HEK293T (cell line): Measurements from ENCODE around the gene BRMS1L.

ENCODE experiments used
- CTCF ChIA-PET: fragments of 350-600 bp; formaldehyde crosslinking; extraction: SDS; loops from one replicate; lab custom pipeline; 2021; ENCODE audit warnings: antibody characterized with exemption, inconsistent platforms; lab: Yijun Ruan, JAX
- POLR2A ChIA-PET: fragments of 350-600 bp; formaldehyde crosslinking; extraction: SDS; loops from one replicate; lab custom pipeline; 2020; ENCODE audit warnings: antibody characterized with exemption, inconsistent platforms; lab: Yijun Ruan, JAX
- DNase-seq: peaks from one replicate; pipeline ENCODE4 v3.0.0; 2012; ENCODE audit warnings: mixed read lengths; ENCODE audit errors: extremely low spot score
- ARNT ChIP-seq: fragments of 450-650 bp; IDR thresholded peaks from 2 replicates; pipeline ENCODE4 v1.6.1; 2017; ENCODE audit warnings: mild to moderate bottlenecking
- BHLHE40 ChIP-seq: fragments of 450-650 bp; IDR thresholded peaks from 2 replicates; pipeline ENCODE4 v1.6.1; 2016; ENCODE audit warnings: mild to moderate bottlenecking, moderate library complexity, borderline replicate concordance
- CTBP1 ChIP-seq: fragments of 450-650 bp; IDR thresholded peaks from 2 replicates; pipeline ENCODE4 v1.6.1; 2016; ENCODE audit warnings: borderline replicate concordance
- ELF4 ChIP-seq: fragments of 450-650 bp; IDR thresholded peaks from 2 replicates; pipeline ENCODE4 v1.6.1; 2017; ENCODE audit warnings: antibody characterized with exemption
- FOXA1 ChIP-seq: fragments of 450-650 bp; IDR thresholded peaks from 2 replicates; pipeline ENCODE4 v1.6.1; 2016; ENCODE audit warnings: mild to moderate bottlenecking
- FOXK2 ChIP-seq: fragments of 450-650 bp; IDR thresholded peaks from 2 replicates; pipeline ENCODE4 v1.6.1; 2016; ENCODE audit warnings: mild to moderate bottlenecking
- FOXM1 ChIP-seq: fragments of 450-650 bp; IDR thresholded peaks from 2 replicates; pipeline ENCODE4 v1.6.1; 2017; ENCODE audit warnings: mild to moderate bottlenecking, borderline replicate concordance
- HDGF ChIP-seq: fragments of 450-650 bp; IDR thresholded peaks from 2 replicates; pipeline ENCODE4 v1.6.1; 2017; ENCODE audit warnings: antibody characterized with exemption, borderline replicate concordance
- L3MBTL2 ChIP-seq: fragments of 450-650 bp; conservative IDR thresholded peaks from 2 replicates; pipeline ENCODE4 v1.6.1; 2016; ENCODE audit warnings: mild to moderate bottlenecking
- LEF1 ChIP-seq: fragments of 450-650 bp; IDR thresholded peaks from 2 replicates; pipeline ENCODE4 v1.6.1; 2017; ENCODE audit warnings: mild to moderate bottlenecking, borderline replicate concordance
- NFRKB ChIP-seq: fragments of 450-650 bp; IDR thresholded peaks from 2 replicates; pipeline ENCODE4 v1.6.1; 2016; ENCODE audit warnings: mild to moderate bottlenecking, moderate library complexity
- PKNOX1 ChIP-seq: fragments of 450-650 bp; IDR thresholded peaks from 2 replicates; pipeline ENCODE4 v1.6.1; 2016
- SP1 ChIP-seq: fragments of 450-650 bp; IDR thresholded peaks from 2 replicates; pipeline ENCODE4 v1.6.1; 2017
- SUZ12 ChIP-seq: fragments of 450-650 bp; IDR thresholded peaks from 2 replicates; pipeline ENCODE4 v1.6.1; 2016; ENCODE audit warnings: mild to moderate bottlenecking
- TARDBP ChIP-seq: fragments of 450-650 bp; IDR thresholded peaks from 2 replicates; pipeline ENCODE4 v1.6.1; 2016
- ZNF384 ChIP-seq: fragments of 450-650 bp; IDR thresholded peaks from 2 replicates; pipeline ENCODE4 v1.6.1; 2016

The BRMS1L gene

GRCh38 chr14:35900741-35901140, 74.6 kb downstream of the BRMS1L start:
- ChIA-PET POLR2A (no interaction called here), CTCF (no interaction called here)
- no peak for TF ChIP-seq FOXM1
- no peak for TF ChIP-seq NFRKB
- TF ChIP-seq PKNOX1 = no peak
- no peak for TF ChIP-seq ARNT
- DNase-seq = no peak

- no peak for TF ChIP-seq ZNF384
- no peak for TF ChIP-seq FOXA1
- TF ChIP-seq L3MBTL2 = no peak
- no peak for TF ChIP-seq SUZ12
- no peak for TF ChIP-seq TARDBP
- TF ChIP-seq BHLHE40 = no peak
- no peak for TF ChIP-seq NFRKB
- TF ChIP-seq FOXM1 = no peak
- no peak for TF ChIP-seq CTBP1
- no peak for TF ChIP-seq PKNOX1
- TF ChIP-seq HDGF = no peak
- TF ChIP-seq SP1 = no peak
- TF ChIP-seq LEF1 = no peak
- TF ChIP-seq ARNT = no peak
- TF ChIP-seq ELF4 = no peak
- TF ChIP-seq FOXK2 = no peak
- no peak for DNase-seq
- ChIA-PET POLR2A (no interaction called here), CTCF (no interaction called here)
Observed at GRCh38 chr14:35909665-35910064, 83.5 kb downstream of the BRMS1L start.

GRCh38 chr14:35910191-35910590, 84.1 kb downstream of the BRMS1L start:
- ChIA-PET CTCF (no interaction called here), POLR2A (no interaction called here)
- TF ChIP-seq LEF1 (no peak), ELF4 (no peak), ARNT (no peak), SP1 (no peak), SUZ12 (no peak), HDGF (no peak), BHLHE40 (no peak), L3MBTL2 (no peak), TARDBP (no peak), FOXM1 (no peak), PKNOX1 (no peak), NFRKB (no peak), FOXA1 (no peak)
- no peak for DNase-seq

- DNase-seq = no peak
- TF ChIP-seq FOXA1 (no peak), CTBP1 (no peak), SUZ12 (no peak), TARDBP (no peak), ELF4 (no peak), ARNT (no peak), LEF1 (no peak), PKNOX1 (no peak), FOXM1 (no peak), SP1 (no peak), HDGF (no peak), FOXK2 (no peak), NFRKB (no peak), L3MBTL2 (no peak)
- POLR2A ChIA-PET = no interaction called here
- CTCF ChIA-PET = no interaction called here
Observed at GRCh38 chr14:35911097-35911496, 85.0 kb downstream of the BRMS1L start.

GRCh38 chr14:35915185-35915584, 89.0 kb downstream of the BRMS1L start:
- ChIA-PET CTCF (interaction anchor here (0.6 kb wide), 1 partner anchor 270 kb away, joined by 3 read pairs; no protein-coding TSS in a partner anchor), POLR2A (no interaction called here)
- no peak for DNase-seq
- TF ChIP-seq BHLHE40 (no peak), SP1 (no peak), LEF1 (no peak), FOXK2 (no peak), TARDBP (no peak), ARNT (no peak), NFRKB (no peak), ZNF384 (no peak), HDGF (no peak), FOXA1 (no peak), ELF4 (no peak), PKNOX1 (no peak), FOXM1 (no peak), CTBP1 (no peak)
